Effector memory CD4-positive, alpha-beta T cell (primary cell): ENCODE measurements around the gene METTL22.
A peak's percentile ranks its signal among the peaks of the same experiment; 100 is the strongest.

Experiments used
- DNase-seq, 3 donors: peaks; one replicate each; pipeline ENCODE4 v3.0.0-alpha.2; 2020
- H3K27ac ChIP-seq: 2 replicates; pipeline ENCODE4 v1.7.0; 2013; ENCODE audit warnings: mild to moderate bottlenecking, low read length, moderate library complexity; ENCODE audit not compliant: insufficient read depth, poor library complexity, severe bottlenecking
- H3K27me3 ChIP-seq: replicated peaks from 2 replicates; pipeline ENCODE4 v1.7.0; 2013; ENCODE audit warnings: mild to moderate bottlenecking, low read length; ENCODE audit not compliant: insufficient read depth, control insufficient read depth, poor library complexity, severe bottlenecking
- H3K36me3 ChIP-seq: 2 replicates; pipeline ENCODE4 v1.7.0; 2013; ENCODE audit warnings: mild to moderate bottlenecking, low read length, moderate library complexity; ENCODE audit not compliant: control insufficient read depth, insufficient read depth
- H3K4me1 ChIP-seq: 2 replicates; pipeline ENCODE4 v1.7.0; 2013; ENCODE audit warnings: low read length, mild to moderate bottlenecking; ENCODE audit not compliant: control insufficient read depth, insufficient read depth, poor library complexity, severe bottlenecking
- H3K4me3 ChIP-seq: 2 replicates; pipeline ENCODE4 v1.7.0; 2013; ENCODE audit warnings: low read length, low read depth, mild to moderate bottlenecking; ENCODE audit not compliant: insufficient read depth, poor library complexity, severe bottlenecking
- H3K9me3 ChIP-seq: 2 replicates; pipeline ENCODE4 v1.7.0; 2013; ENCODE audit warnings: mild to moderate bottlenecking, low read length, moderate library complexity; ENCODE audit not compliant: control insufficient read depth

Gene METTL22

DNA sequence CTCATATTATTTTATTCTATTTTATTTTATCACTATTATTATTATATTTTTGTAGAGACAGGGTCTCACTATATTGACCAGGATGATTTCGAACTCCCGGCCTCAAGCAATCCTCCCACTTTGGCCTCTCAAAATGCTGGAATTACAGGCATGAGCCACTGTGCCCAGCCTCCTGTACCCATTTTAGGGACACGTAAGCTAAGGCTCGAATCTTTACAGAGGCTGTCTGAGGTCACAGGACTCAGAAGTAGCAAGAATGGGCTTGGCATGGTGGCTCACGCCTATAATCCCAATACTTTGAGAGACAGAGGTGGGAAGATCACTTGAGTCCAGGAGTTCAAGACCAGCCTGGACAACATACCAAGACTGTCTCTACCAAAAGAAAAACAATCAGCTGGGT is 40.2 kb downstream of the METTL22 start:
- Histone ChIP-seq H3K36me3 (peaks cover 13% of the 10 kb centered on the region), H3K4me3 (no peak overlapping the region), H3K9me3 (no peaks in the 10 kb centered on the region), H3K27me3 (no peaks in the 10 kb centered on the region), H3K27ac (no peak overlapping the region), H3K4me1 (no peaks in the 10 kb centered on the region)
- DNase-seq: no peak

DNA sequence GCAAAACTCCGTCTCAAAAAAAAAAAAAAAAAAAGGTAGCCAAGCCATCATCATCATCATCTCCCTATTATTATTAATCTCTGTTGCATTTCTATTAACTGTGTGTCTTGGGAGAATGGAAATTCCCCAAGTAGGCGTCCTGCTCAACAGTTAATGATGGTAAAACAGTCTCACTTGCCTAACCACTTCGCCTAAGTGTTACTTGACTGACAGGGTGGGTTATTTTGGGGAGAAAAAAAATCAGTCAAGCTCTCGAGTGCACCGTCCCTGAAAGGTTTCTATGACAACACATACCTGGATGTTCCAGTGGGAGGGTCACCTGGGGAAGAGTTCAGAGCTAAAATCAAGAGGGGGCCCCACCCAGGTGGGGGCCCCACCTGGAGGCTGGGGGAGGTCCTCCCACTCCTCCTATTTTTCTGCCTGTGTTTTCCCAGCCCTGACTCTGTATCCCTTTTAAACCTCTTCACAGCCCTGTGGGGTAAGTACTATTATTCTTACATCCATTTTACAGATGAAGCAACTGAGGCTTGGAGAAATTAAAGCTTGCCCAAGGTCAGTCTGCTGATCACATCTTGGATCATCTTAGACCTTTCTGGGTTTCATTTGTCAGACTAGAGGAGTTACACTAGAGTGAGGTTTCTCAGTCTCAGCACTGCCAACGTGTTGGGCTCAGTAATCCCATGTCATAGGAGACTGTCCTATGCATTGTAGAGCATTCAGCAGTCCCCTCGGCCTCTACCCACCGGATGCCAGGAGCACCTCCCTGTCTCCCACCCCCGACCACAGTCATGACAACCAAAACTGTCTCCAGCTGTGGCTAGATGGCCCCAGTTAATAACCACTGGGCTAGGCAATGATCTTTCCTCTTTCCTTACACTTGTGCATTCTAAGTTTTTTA is 41.9 kb downstream of the METTL22 start:
- H3K9me3 ChIP-seq: no peaks in the 10 kb centered on the region
- no peak overlapping the region for H3K27ac ChIP-seq
- no peaks in the 10 kb centered on the region for H3K27me3 ChIP-seq
- peaks cover 13% of the 10 kb centered on the region for H3K36me3 ChIP-seq
- H3K4me1 ChIP-seq: no peaks in the 10 kb centered on the region
- DNase-seq: no peak
- no peak overlapping the region for H3K4me3 ChIP-seq

DNA sequence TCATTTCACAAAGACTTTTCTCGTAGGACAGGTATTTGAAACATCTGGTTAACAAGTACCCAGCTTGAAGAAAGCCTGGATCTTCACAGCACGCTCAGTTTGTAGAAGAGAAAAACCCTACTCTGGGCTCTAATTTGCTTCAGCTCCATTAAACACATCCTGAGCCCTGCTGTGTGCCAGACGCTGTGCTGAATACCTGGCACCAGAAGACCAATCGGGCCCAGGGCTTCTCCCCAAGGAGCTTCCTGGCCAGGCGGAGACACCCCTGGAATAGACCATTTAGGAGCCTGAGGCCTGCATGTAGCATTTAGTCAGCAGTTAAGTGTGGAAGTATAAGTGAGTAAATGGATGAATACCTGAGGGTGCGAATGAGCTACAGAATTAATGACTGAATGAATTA is 44.0 kb downstream of the METTL22 start:
- H3K4me3 ChIP-seq: no peak overlapping the region
- H3K36me3 ChIP-seq: peaks cover 13% of the 10 kb centered on the region

DNA sequence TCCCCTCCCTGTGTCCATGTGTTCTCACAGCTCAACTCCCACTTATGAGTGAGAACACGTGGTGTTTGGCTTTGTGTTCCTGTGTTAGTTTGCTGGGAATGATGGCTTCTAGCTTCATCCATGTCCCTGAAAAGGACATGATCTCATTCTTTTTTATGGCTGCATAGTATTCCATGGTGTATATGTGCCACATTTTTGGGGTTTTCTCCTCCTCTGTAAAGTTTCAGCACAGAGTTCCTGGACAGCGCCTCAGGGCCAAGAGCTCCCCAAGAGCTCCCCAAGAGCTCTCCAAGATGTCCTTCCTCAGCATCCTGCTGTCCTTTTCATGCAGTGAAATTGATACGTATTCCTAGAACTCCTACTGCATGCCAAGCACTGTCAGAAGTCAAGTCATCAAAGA is 46.0 kb downstream of the METTL22 start:
- peaks cover 13% of the 10 kb centered on the region for H3K36me3 ChIP-seq
- no peaks in the 10 kb centered on the region for H3K4me1 ChIP-seq
- no peaks in the 10 kb centered on the region for H3K27me3 ChIP-seq
- DNase-seq: no peak
- no peak overlapping the region for H3K4me3 ChIP-seq
- H3K9me3 ChIP-seq: no peaks in the 10 kb centered on the region
- no peak overlapping the region for H3K27ac ChIP-seq

More for the DNA sequence above, 44.0 kb downstream of the METTL22 start:
- Histone ChIP-seq H3K9me3 (no peaks in the 10 kb centered on the region), H3K27me3 (no peaks in the 10 kb centered on the region), H3K27ac (no peak overlapping the region), H3K4me1 (no peaks in the 10 kb centered on the region)
- DNase-seq: no peak

DNA sequence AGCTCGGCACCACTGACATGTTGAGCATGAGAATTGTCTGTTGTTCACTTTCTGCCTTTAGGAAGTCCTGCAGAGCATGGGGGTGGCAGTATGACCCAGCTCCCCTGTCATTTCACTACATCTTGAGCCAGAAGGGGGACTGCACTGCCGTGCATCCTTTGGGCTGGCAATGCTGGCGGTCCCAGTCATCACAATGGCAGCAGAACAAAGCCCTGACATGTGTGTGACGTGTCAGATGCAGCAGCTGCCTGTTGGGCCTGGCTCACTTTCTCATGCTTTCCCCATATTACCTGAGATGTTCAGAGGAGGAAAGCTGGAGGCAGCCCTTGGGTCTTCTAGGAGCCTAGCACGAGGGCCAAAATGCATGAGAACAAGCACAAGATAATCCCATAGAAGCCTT is 46.6 kb downstream of the METTL22 start:
- H3K4me3 ChIP-seq: no peak overlapping the region
- no peaks in the 10 kb centered on the region for H3K9me3 ChIP-seq
- DNase-seq: no peak
- H3K27me3 ChIP-seq: no peaks in the 10 kb centered on the region
- no peaks in the 10 kb centered on the region for H3K4me1 ChIP-seq
- peaks cover 13% of the 10 kb centered on the region for H3K36me3 ChIP-seq
- H3K27ac ChIP-seq: no peak overlapping the region

DNA sequence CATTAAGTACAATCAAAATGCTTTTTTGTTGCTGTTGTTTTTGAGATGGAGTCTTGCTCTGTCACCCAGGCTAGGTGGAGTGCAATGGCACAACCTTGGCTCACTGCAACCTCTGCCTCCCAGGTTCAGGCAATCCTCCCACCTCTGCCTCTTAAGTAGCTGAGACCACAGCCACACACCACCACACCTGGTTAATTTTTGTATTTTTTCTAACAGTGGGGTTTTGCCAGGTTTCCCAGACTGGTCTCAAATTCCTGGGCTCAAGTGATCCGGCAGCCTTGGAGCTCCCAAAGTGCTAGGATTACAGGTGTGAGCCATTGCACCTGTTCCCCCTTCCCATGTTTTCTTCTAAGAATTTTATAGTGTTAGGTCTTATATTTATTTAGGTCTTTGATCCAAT is 48.0 kb downstream of the METTL22 start:
- Histone ChIP-seq H3K27ac (no peak overlapping the region), H3K36me3 (peaks cover 13% of the 10 kb centered on the region), H3K4me3 (no peak overlapping the region), H3K27me3 (no peaks in the 10 kb centered on the region), H3K4me1 (peaks cover 3% of the 10 kb centered on the region), H3K9me3 (no peaks in the 10 kb centered on the region)
- DNase-seq: no peak

DNA sequence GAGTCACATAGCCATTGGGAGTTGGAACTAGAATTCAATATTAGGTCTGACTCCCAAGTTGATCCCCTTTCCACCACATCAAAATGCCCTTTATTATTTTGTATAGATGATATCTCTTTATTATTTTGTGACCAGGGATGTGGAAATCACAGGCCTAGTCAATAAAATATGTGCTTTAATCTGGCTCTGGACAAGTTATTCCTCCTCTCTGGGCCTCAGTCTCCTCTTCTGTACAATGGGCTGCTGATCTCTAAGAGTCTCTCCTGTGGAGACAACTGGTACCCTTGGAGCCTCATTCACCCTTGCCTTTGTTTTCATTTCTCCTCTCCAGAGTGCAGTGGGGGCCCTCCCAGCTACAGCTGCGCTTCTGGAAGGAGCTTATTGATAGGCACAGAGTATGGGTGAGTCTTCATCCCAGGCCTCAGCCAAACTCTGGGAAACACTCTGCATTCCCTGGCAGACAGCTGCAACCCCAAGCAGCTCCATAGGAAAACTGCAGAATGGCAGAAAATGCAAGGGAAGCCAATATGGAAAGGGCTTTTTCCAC is 48.6 kb downstream of the METTL22 start:
- no peak overlapping the region for H3K27ac ChIP-seq
- H3K36me3 ChIP-seq: peaks cover 7% of the 10 kb centered on the region
- no peak overlapping the region for H3K4me3 ChIP-seq
- peaks cover 9% of the 10 kb centered on the region for H3K4me1 ChIP-seq
- DNase-seq: no peak
- H3K9me3 ChIP-seq: no peaks in the 10 kb centered on the region
- no peaks in the 10 kb centered on the region for H3K27me3 ChIP-seq

DNA sequence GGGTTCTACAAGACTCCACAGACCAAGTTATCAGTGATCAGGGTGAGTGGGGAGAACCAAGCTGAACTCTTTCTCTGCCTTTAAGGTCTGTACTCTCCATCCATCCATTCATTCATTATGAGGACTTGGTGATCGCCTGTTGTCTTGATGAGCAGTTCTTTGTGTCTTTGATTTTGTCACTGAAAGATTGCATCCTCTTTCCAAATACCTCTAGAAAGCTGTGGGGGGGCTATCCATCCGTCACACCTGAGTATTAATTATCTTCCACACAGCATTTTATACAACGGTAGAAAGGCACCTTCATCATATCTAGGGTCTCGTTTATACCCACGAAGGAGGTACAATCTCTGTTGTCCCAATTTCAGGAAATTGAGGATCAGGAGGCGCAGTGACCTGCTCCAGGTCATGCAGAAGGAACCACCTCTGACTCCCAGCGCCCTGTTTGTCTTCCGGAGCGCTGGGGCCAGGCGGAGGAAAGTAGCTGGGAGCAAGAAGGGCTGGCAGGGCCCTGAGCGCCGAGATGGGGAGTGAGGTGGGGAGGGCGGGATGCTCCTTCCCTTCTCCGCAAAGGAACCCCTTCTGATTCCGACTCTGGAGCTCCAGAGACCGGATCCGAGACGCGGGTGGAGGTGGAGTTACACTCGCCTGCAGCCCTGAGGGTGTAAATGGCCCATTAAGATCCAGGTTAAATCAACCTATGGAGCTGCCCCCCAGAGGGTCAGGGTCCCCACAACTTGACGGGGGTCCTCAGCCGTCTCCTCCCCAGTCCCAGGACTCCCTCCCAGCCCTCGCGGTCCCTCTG is 52.3 kb downstream of the METTL22 start:
- Histone ChIP-seq H3K27ac (peak overlapping the region; percentile 47), H3K9me3 (no peaks in the 10 kb centered on the region), H3K36me3 (no peaks in the 10 kb centered on the region), H3K27me3 (no peaks in the 10 kb centered on the region), H3K4me1 (peaks cover 15% of the 10 kb centered on the region), H3K4me3 (peak overlapping the region; percentile 83)
- no peak for DNase-seq

DNA sequence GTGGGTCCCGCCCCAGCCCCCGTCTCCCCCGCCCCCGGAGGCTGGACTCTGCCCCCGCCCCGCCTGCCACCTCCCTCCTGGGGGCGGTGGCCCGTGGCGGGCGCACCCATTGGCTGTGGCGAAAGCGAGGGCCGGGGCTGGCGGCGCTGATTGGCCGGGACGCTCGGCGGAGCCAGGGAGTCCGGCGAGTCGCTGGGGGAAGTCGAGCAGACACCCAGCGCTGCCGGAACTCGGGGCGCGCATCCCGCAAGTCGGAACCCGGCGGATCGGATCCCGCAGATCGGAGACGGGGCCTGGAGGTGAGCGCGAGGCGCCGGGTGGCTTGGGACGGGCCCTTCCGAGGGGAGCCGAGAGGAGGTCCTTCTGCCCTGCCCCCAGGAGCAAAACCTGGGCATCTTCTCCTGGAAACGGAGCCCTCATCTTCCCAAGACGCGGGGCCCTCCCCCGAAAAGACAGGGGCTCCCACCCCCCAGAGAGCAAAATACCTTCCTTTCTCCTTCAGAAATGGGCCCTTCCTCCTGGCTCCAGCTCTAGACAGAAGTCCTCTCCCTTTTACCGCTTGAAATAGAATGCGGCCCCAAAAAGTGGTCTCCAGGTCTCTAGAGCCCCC is 53.0 kb downstream of the METTL22 start, which contains the start of gene ABAT:
Gene ABAT (plus strand): TSS at position 205 of the 610 bp plus-strand sequence. CDS start 61,123 bp downstream, outside the sequence.
- H3K4me3 ChIP-seq: peak within 1 kb of the TSS; percentile 83
- peak within 1 kb of the TSS; percentile 47 for H3K27ac ChIP-seq
- peak; percentile 77 to 85 (median 84) for DNase-seq

More for the DNA sequence above, 53.0 kb downstream of the METTL22 start, which contains the start of gene ABAT:
- no peaks in the 10 kb centered on the region for H3K27me3 ChIP-seq
- no peaks in the 10 kb centered on the region for H3K9me3 ChIP-seq
- H3K36me3 ChIP-seq: no peaks in the 10 kb centered on the region
- peaks cover 15% of the 10 kb centered on the region for H3K4me1 ChIP-seq
